KMS-11 (cell line): ENCODE results near the gene RIN3.

Experiments used
- H2AFZ ChIP-seq: fragments of 200-600 bp; sonication (generic); 2 replicates; pipeline ENCODE4 v1.6.1; 2016; ENCODE audit warnings: antibody characterized with exemption, mixed run types, low read depth
- H3K27ac ChIP-seq: fragments of 200-600 bp; sonication (generic); 2 replicates; pipeline ENCODE4 v1.6.1; 2016; ENCODE audit warnings: mild to moderate bottlenecking, mixed run types
- H3K27me3 ChIP-seq: fragments of 200-600 bp; sonication (generic); 2 replicates; pipeline ENCODE4 v1.6.1; 2017; ENCODE audit warnings: mild to moderate bottlenecking, low read depth, mixed run types, moderate library complexity; ENCODE audit not compliant: insufficient read depth
- H3K36me3 ChIP-seq: fragments of 200-600 bp; sonication (generic); 2 replicates; pipeline ENCODE4 v1.6.1; 2017; ENCODE audit warnings: mild to moderate bottlenecking, mixed run types; ENCODE audit not compliant: insufficient read depth
- H3K4me1 ChIP-seq: fragments of 200-600 bp; sonication (generic); 2 replicates; pipeline ENCODE4 v1.6.1; 2016; ENCODE audit warnings: mild to moderate bottlenecking, low read depth, mixed run types; ENCODE audit not compliant: poor library complexity, severe bottlenecking
- H3K4me2 ChIP-seq: fragments of 200-600 bp; sonication (generic); 2 replicates; pipeline ENCODE4 v1.7.0; 2016; ENCODE audit warnings: mild to moderate bottlenecking, mixed run types
- H3K4me3 ChIP-seq: fragments of 200-600 bp; sonication (generic); IDR thresholded peaks from 2 replicates; pipeline ENCODE4 v1.6.1; 2017; ENCODE audit warnings: low read depth, low read length, mixed read lengths; ENCODE audit not compliant: insufficient read depth
- H3K79me2 ChIP-seq: fragments of 200-600 bp; sonication (generic); 2 replicates; pipeline ENCODE4 v1.6.1; 2016; ENCODE audit warnings: low read depth, mixed run types; ENCODE audit not compliant: insufficient read depth
- H3K9ac ChIP-seq: fragments of 200-600 bp; sonication (generic); 2 replicates; pipeline ENCODE4 v1.6.1; 2016; ENCODE audit warnings: mild to moderate bottlenecking, mixed run types
- H4K20me1 ChIP-seq: fragments of 200-600 bp; sonication (generic); 2 replicates; pipeline ENCODE4 v1.6.1; 2016; ENCODE audit warnings: mild to moderate bottlenecking, mixed run types; ENCODE audit not compliant: insufficient read depth
- TF ChIP-seq, protein P1 (sequence below): fragments of 200-600 bp; sonication (generic); conservative IDR thresholded peaks from 2 replicates; pipeline ENCODE4 v1.6.1; 2017; ENCODE audit warnings: low read depth, mild to moderate bottlenecking, antibody characterized with exemption, low read length, moderate library complexity, mixed read lengths

The RIN3 gene

DNA sequence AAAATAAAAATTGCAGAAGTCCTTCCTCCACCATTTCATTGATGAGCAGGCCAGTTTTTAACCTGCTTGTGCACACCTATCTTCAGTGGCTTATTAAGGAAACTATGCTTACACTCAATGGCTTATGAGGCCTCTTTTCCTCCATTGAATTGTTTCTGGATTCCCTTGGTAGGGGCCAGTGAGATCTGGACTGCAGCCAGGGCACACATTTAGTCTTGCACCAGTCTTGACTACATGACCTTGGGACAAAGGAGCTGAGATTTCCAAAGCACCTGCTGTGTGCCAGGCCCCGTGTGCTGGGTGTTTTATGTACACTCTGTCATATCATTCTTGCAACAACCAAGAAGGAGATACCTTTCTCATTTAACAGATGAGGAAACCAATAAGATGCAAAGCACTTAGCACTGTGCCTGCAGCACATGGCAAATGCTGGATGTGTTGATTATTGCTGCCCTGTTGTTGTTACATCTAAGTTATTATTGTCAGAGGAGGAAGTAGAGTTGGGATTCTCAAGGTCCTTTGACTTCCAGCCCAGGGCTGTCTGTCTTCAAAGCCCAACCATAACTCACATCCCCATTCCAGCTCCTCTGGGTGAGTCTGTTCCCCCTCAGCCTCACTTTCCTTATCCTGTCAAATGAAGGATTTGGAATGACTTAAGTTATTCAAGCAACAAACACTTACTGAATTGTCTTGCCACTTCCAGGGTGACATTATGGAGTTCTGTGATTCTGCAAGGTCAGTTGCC, 31.6 kb upstream of the RIN3 start:
- Histone ChIP-seq H3K27ac (no peak overlapping the region), H3K36me3 (no peaks in the 10 kb centered on the region), H4K20me1 (no peaks in the 10 kb centered on the region), H3K9ac (no peak overlapping the region), H3K79me2 (no peaks in the 10 kb centered on the region), H3K4me2 (no peak overlapping the region), H3K4me3 (no peak overlapping the region), H2AFZ (no peak overlapping the region), H3K27me3 (no peaks in the 10 kb centered on the region), H3K4me1 (no peaks in the 10 kb centered on the region)
- TF ChIP-seq, protein P1, sequence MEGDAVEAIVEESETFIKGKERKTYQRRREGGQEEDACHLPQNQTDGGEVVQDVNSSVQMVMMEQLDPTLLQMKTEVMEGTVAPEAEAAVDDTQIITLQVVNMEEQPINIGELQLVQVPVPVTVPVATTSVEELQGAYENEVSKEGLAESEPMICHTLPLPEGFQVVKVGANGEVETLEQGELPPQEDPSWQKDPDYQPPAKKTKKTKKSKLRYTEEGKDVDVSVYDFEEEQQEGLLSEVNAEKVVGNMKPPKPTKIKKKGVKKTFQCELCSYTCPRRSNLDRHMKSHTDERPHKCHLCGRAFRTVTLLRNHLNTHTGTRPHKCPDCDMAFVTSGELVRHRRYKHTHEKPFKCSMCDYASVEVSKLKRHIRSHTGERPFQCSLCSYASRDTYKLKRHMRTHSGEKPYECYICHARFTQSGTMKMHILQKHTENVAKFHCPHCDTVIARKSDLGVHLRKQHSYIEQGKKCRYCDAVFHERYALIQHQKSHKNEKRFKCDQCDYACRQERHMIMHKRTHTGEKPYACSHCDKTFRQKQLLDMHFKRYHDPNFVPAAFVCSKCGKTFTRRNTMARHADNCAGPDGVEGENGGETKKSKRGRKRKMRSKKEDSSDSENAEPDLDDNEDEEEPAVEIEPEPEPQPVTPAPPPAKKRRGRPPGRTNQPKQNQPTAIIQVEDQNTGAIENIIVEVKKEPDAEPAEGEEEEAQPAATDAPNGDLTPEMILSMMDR: no peak

DNA sequence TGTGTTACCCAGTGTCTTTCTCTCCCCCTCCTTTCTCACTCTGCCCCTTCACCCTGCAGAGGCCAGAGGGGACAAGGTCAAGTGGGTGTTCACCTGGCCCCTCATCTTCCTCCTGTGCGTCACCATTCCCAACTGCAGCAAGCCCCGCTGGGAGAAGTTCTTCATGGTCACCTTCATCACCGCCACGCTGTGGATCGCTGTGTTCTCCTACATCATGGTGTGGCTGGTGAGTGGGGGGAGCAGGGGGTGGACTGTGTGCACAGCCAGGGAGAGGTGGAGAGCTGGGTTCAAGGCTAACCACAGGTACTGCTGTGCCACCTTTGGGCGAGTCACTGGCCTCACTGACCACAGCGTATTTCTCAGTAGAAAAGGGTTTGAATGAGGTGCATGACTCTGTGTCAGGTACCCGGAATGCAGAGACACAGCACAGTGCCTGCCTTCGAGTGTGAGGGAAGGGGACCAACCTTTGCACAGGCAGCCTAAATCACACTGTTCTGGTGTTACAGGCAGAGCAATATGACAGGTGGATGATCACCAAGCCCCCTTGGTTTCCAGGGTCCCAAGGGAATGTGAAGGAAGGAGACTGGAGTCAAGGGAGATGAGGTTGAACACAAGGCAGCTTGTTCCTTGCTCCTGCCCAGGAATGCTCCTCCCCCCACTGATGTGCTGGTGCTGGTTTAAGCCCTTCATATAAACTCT, 30.8 kb upstream of the RIN3 start:
- no peaks in the 10 kb centered on the region for H3K4me1 ChIP-seq
- H3K27ac ChIP-seq: no peak overlapping the region
- no peaks in the 10 kb centered on the region for H3K27me3 ChIP-seq
- H3K4me3 ChIP-seq: no peak overlapping the region
- no peak overlapping the region for H3K4me2 ChIP-seq
- no peak overlapping the region for H2AFZ ChIP-seq
- no peaks in the 10 kb centered on the region for H3K79me2 ChIP-seq
- no peaks in the 10 kb centered on the region for H4K20me1 ChIP-seq
- no peaks in the 10 kb centered on the region for H3K36me3 ChIP-seq
- TF ChIP-seq, protein P1: no peak
- H3K9ac ChIP-seq: no peak overlapping the region

DNA sequence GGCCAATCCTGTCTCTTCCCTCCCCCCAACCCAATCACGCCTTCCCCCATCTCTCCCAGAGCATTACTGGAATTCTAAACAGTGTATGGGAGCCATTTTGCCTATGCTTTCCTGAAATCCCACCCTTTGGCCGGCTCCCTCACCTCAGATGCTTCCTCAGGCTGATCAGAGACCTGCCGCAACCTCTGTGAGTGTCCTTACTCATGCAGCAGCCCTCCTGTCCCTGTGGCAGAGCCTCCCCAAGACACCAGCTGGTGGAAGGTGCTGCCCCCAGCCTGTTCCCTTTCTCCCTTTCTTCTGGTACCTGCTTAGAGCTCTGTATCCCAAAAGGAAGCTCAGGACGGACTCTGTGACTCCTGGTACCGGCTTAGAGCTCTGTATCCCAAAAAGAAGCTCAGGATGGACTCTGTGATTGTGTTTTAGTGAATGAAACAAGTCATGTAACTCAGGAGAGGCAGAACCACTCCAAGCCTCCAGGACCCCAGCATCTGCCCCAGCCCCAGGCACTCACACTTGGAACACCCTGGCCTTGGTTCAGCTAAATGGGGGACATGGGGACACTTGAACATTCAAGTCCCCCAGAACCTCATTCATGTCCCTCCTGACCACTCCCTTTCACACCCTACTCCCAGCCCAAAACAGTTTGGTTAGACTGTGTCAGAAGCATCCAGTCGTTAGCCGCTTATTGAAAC, 29.3 kb upstream of the RIN3 start:
- Histone ChIP-seq H3K27me3 (no peaks in the 10 kb centered on the region), H4K20me1 (no peaks in the 10 kb centered on the region), H3K79me2 (no peaks in the 10 kb centered on the region), H3K27ac (no peak overlapping the region), H3K9ac (no peak overlapping the region), H3K36me3 (no peaks in the 10 kb centered on the region), H3K4me3 (no peak overlapping the region), H3K4me1 (no peaks in the 10 kb centered on the region), H2AFZ (no peak overlapping the region), H3K4me2 (no peak overlapping the region)
- TF ChIP-seq, protein P1: no peak

DNA sequence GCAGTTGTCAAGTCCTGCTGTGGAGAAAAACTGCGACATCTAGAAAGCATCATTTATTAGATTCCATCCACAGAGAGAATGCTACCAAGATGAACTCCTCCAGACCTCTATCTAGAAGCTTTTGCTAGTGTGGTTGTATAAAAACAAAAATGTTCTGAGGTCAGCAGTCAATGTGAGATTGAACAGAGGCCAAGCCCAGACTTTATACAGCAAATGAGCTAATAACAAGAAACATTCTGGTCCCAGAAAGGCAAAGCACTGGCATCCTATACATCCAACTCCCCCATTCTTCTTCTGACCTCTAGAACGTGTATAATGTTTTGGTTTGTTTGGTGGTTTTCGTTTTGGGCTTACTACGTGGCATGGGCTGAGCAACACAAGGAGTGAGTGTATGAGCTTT, 26.7 kb upstream of the RIN3 start:
- no peak overlapping the region for H3K4me2 ChIP-seq
- H3K4me3 ChIP-seq: no peak overlapping the region
- TF ChIP-seq, protein P1: no peak
- H3K79me2 ChIP-seq: no peaks in the 10 kb centered on the region
- no peaks in the 10 kb centered on the region for H4K20me1 ChIP-seq
- no peak overlapping the region for H2AFZ ChIP-seq
- no peaks in the 10 kb centered on the region for H3K4me1 ChIP-seq
- H3K9ac ChIP-seq: no peak overlapping the region
- H3K27ac ChIP-seq: no peak overlapping the region
- H3K27me3 ChIP-seq: no peaks in the 10 kb centered on the region
- H3K36me3 ChIP-seq: no peaks in the 10 kb centered on the region
